ENCODE results near the gene SLC16A11.

Gene SLC16A11

GRCh38 chr17:7022781-7023571 is 20.9 kb downstream of the SLC16A11 start, which contains the start of gene BCL6B:
Gene BCL6B (plus strand): TSS chr17:7023050. CDS start chr17:7023672, 622 bp downstream.
- no peak for DNase-seq (ENCODE audit: low spot score)
- no peak for TF ChIP-seq CTCF (conservative IDR thresholded peaks at IDR 0.05; ENCODE audit: low read depth)
- ChIA-PET POLR2A (ENCODE audit: low non-redundant PET) (no interaction called here), CTCF (interaction anchor here (0.6 to 1.5 kb wide), 6 partner anchors 12 to 534 kb away, joined by 3 to 6 read pairs (median 4); partner anchors contain the start of gene SLC16A13)
- H3K27ac ChIP-seq = peak within 1 kb of the TSS; percentile 48

GRCh38 chr17:7021993-7022778 is 21.7 kb downstream of the SLC16A11 start:
- peak; percentile 59 for DNase-seq (ENCODE audit: low spot score)
- ChIA-PET POLR2A (ENCODE audit: low non-redundant PET) (interaction anchor here (0.6 kb wide), 1 partner anchor 262 kb away, joined by 6 read pairs; no protein-coding TSS in a partner anchor), CTCF (interaction anchor here (0.6 to 1.9 kb wide), 14 partner anchors 13 to 308 kb away, joined by 3 to 16 read pairs (median 4); partner anchors contain the start of genes ASGR2 and SLC16A13)
- TF ChIP-seq CTCF (conservative IDR thresholded peaks at IDR 0.05; ENCODE audit: low read depth) = peak; percentile 94
- H3K27ac ChIP-seq = peak overlapping the region; percentile 48

- TF ChIP-seq CTCF (conservative IDR thresholded peaks at IDR 0.05; ENCODE audit: low read depth) = no peak
- ChIA-PET CTCF (interaction anchor here (0.6 to 1.9 kb wide), 11 partner anchors 14 to 446 kb away, joined by 3 to 16 read pairs (median 4); partner anchors contain the start of gene SLC16A13), POLR2A (ENCODE audit: low non-redundant PET) (interaction anchor here (0.6 kb wide), 1 partner anchor 12 kb away, joined by 3 read pairs; no protein-coding TSS in a partner anchor)
- DNase-seq (ENCODE audit: low spot score) = no peak
- H3K27ac ChIP-seq = peak overlapping the region; percentile 37
These were observed 22.8 kb downstream of the SLC16A11 start for GRCh38 chr17:7020894-7021664.

GRCh38 chr17:7019839-7020519 is 23.9 kb downstream of the SLC16A11 start:
- no peak for DNase-seq (ENCODE audit: low spot score)
- POLR2A ChIA-PET (ENCODE audit: low non-redundant PET) = no interaction called here
- CTCF ChIA-PET = interaction anchor here (0.6 to 1.9 kb wide), 2 partner anchors 105 to 354 kb away, joined by 3 to 16 read pairs; no protein-coding TSS in a partner anchor
- TF ChIP-seq CTCF (conservative IDR thresholded peaks at IDR 0.05; ENCODE audit: low read depth) = no peak
- peak overlapping the region; percentile 66 for H3K27ac ChIP-seq

- DNase-seq (ENCODE audit: low spot score) = no peak
- no peak for TF ChIP-seq CTCF (conservative IDR thresholded peaks at IDR 0.05; ENCODE audit: low read depth)
- ChIA-PET POLR2A (ENCODE audit: low non-redundant PET) (no interaction called here), CTCF (interaction anchor here (0.6 kb wide), 1 partner anchor 354 kb away, joined by 3 read pairs; no protein-coding TSS in a partner anchor)
- H3K27ac ChIP-seq = peak overlapping the region; percentile 66
These were observed 24.5 kb downstream of the SLC16A11 start for GRCh38 chr17:7019367-7019766.
